Prostate gland (tissue), 2 donors: Measurements from ENCODE around the gene VPS29. TPM values are rescaled to one million over a fixed set of nuclear protein-coding genes. Genes with fewer than 3 reads are reported as not detected.

Source experiments
- DNase-seq: peaks from one replicate; pipeline ENCODE4 v3.0.0-alpha.2; 2019; ENCODE audit warnings: low spot score
- H3K27ac ChIP-seq, 2 donors: fragments of 200-600 bp; sonication (generic); 2 replicates each; pipeline ENCODE4 v1.5.1; 2017 to 2019
- H3K27me3 ChIP-seq: fragments of 200-600 bp; sonication (generic); replicated peaks from 2 replicates; pipeline ENCODE4 v1.5.1; 2019; ENCODE audit not compliant: insufficient read depth
- H3K36me3 ChIP-seq, 2 donors: fragments of 200-600 bp; sonication (generic); 1 replicate in 1 of 2; 2 replicates in 1 of 2; pipeline versions ENCODE4 v1.5.1 to v1.8.1; 2017 to 2019
- H3K4me1 ChIP-seq: fragments of 200-600 bp; sonication (generic); replicated peaks from 2 replicates; pipeline ENCODE4 v1.5.1; 2019
- H3K4me3 ChIP-seq, 2 donors: fragments of 200-600 bp; sonication (generic); 2 replicates each; pipeline ENCODE4 v1.5.1; 2017 to 2019
- H3K9me3 ChIP-seq: fragments of 200-600 bp; sonication (generic); 2 replicates; pipeline ENCODE4 v1.5.1; 2017
- CTCF ChIP-seq, 4 experiments: fragments of 200-600 bp in 2 of 4; fragments of 450-650 bp in 2 of 4; sonication (generic) in 2 of 4; IDR thresholded peaks; 1 replicate in 3 of 4; 2 replicates in 1 of 4; pipeline ENCODE4 v1.5.1; 2016 to 2019; ENCODE audit warnings: antibody characterized with exemption in 4 of 4, mild to moderate bottlenecking in 2 of 4, moderate library complexity in 2 of 4
- POLR2A ChIP-seq: fragments of 450-650 bp; IDR thresholded peaks from one replicate; pipeline ENCODE4 v1.6.1; 2016; ENCODE audit warnings: antibody characterized with exemption, mild to moderate bottlenecking
- POLR2AphosphoS5 ChIP-seq: sonication (generic); formaldehyde crosslinking; IDR thresholded peaks from one replicate; pipeline ENCODE4 v1.6.1; 2017; ENCODE audit warnings: antibody characterized with exemption
- WGBS: methylation state at CpG from one replicate; pipeline ENCODE4 v1.1.5; 2018; 5-methylcytosine and 5-hydroxymethylcytosine counted together
- intact Hi-C: fragments of 100-400 bp; cut with DNase I; formaldehyde crosslinking; loops from one replicate; pipeline ENCODE4 v1.14.2; 2022
- small RNA-seq, 2 donors: library from RNA; depleted of rRNA; stranded (forward); fragments of <200 nt; gene quantifications; one replicate each; pipeline ENCODE3, GENCODE V24; 2016
- total RNA-seq, 2 donors: library from RNA; depleted of rRNA; stranded (reverse); fragments of >200 nt; gene quantifications; one replicate each; pipeline ENCODE4 v1.1.0, GENCODE V29; 2016

The VPS29 gene
- total RNA-seq, 2 donors from 2014 or later, result 60.5 to 89.8 TPM

- Histone ChIP-seq H3K9me3 (no peaks in the 10 kb centered on the region), H3K36me3 (peaks cover 0 to 9% of the 10 kb centered on the region in 2 donors), H3K27ac (no peak overlapping the region), H3K4me3 (no peak overlapping the region), H3K4me1 (peaks cover 3% of the 10 kb centered on the region), H3K27me3 (no peaks in the 10 kb centered on the region)
- no peak for TF ChIP-seq POLR2A
- TF ChIP-seq CTCF (IDR thresholded peaks at IDR 0.05), result no peak
- no peak for TF ChIP-seq POLR2AphosphoS5
- no peak for DNase-seq
- 95% methylated on average over 3 of the region's 3 CpGs for WGBS
- intact Hi-C loops, result no loop called here
Measured at GRCh38 chr12:110444455-110444854, 57.5 kb downstream of the VPS29 start.

Small RNAs within 50 kb of the gene (small RNA-seq; reads per million reads assigned to genes)
- 0 reads per million in 2 donors for gene RF00278

Other genes starting within 250 kb of the VPS29 start
- gene ATP2A2, start 220.9 kb downstream of the VPS29 start, total RNA-seq, result 100 to 1,000 TPM; 121 to 209 TPM
- 10 to 100 TPM; 60.2 to 65.8 TPM for gene ANAPC7, start 98.4 kb downstream of the VPS29 start, total RNA-seq
- 100 to 1,000 TPM; 293 to 338 TPM for gene ARPC3, start 51.8 kb downstream of the VPS29 start, total RNA-seq
- gene GPN3, start 33.9 kb downstream of the VPS29 start, total RNA-seq, result 10 to 100 TPM; 28.4 to 40.2 TPM
- 10 to 100 TPM in 1 of 2 donors, 1 to 10 TPM in 1; 3.6 to 11.5 TPM for gene FAM216A, start 33.3 kb downstream of the VPS29 start, total RNA-seq
- gene RAD9B, start 220 bp upstream of the VPS29 start, total RNA-seq, result 1 to 10 TPM in 1 of 2 donors, under 1 TPM in 1; 0.41 to 5.1 TPM
- gene PPTC7, start 81.2 kb upstream of the VPS29 start, total RNA-seq, result 10 to 100 TPM; 11.2 to 21.8 TPM
- gene TCTN1, start 112.0 kb upstream of the VPS29 start, total RNA-seq, result 10 to 100 TPM; 45.5 to 68.7 TPM
- 10 to 100 TPM in 1 of 2 donors, 1 to 10 TPM in 1; 5.4 to 11.2 TPM for gene HVCN1, start 187.0 kb upstream of the VPS29 start, total RNA-seq
- gene PPP1CC, start 240.8 kb upstream of the VPS29 start, total RNA-seq, result 100 to 1,000 TPM in 1 of 2 donors, 10 to 100 TPM in 1; 92.9 to 103 TPM